SKM-1 treated with dmso at 0.1 percent for 144 hours (cell line): ENCODE results near the gene DOCK1.

Source experiments
- DNase-seq: peaks from one replicate; lab custom pipeline; 2025; ENCODE audit not compliant: unreplicated experiment; lab: John Stamatoyannopoulos, UW

The DOCK1 gene

GRCh38 chr10:127332631-127333030, 427.4 kb downstream of the DOCK1 start:
- DNase-seq = no peak

GRCh38 chr10:127337801-127338200, 432.6 kb downstream of the DOCK1 start:
- no peak for DNase-seq

- no peak for DNase-seq
Measured at GRCh38 chr10:127338399-127339110, 433.3 kb downstream of the DOCK1 start.

- no peak for DNase-seq
Measured at GRCh38 chr10:127343821-127344220, 438.6 kb downstream of the DOCK1 start.

GRCh38 chr10:127344346-127344745, 439.1 kb downstream of the DOCK1 start:
- DNase-seq = no peak

GRCh38 chr10:127345231-127345965, 440.2 kb downstream of the DOCK1 start:
- DNase-seq = no peak

- no peak for DNase-seq
Measured at GRCh38 chr10:127346604-127347003, 441.4 kb downstream of the DOCK1 start.

GRCh38 chr10:127347202-127347959, 442.2 kb downstream of the DOCK1 start:
- no peak for DNase-seq

GRCh38 chr10:127349737-127350136, 444.5 kb downstream of the DOCK1 start:
- DNase-seq = no peak

GRCh38 chr10:127351542-127351941, 446.3 kb downstream of the DOCK1 start:
- no peak for DNase-seq

GRCh38 chr10:127353544-127353943, 448.3 kb downstream of the DOCK1 start:
- DNase-seq = no peak

GRCh38 chr10:127354255-127354654, 449.0 kb downstream of the DOCK1 start:
- no peak for DNase-seq

- no peak for DNase-seq
Measured at GRCh38 chr10:127354992-127355391, 449.8 kb downstream of the DOCK1 start.

GRCh38 chr10:127356360-127356759, 451.1 kb downstream of the DOCK1 start:
- DNase-seq = no peak

GRCh38 chr10:127357265-127357664, 452.0 kb downstream of the DOCK1 start:
- DNase-seq = no peak

GRCh38 chr10:127358337-127358736, 453.1 kb downstream of the DOCK1 start:
- no peak for DNase-seq

- no peak for DNase-seq
Measured at GRCh38 chr10:127364034-127364433, 458.8 kb downstream of the DOCK1 start.

GRCh38 chr10:127368101-127368500, 462.9 kb downstream of the DOCK1 start:
- DNase-seq = no peak

GRCh38 chr10:127368929-127369328, 463.7 kb downstream of the DOCK1 start:
- no peak for DNase-seq

GRCh38 chr10:127370601-127371000, 465.4 kb downstream of the DOCK1 start:
- DNase-seq = no peak

GRCh38 chr10:127372361-127372760, 467.1 kb downstream of the DOCK1 start:
- DNase-seq = no peak
